Left ventricle myocardium inferior (tissue), 1 donor: ENCODE data around the gene FKBP5. TPM values are rescaled to one million over a fixed set of nuclear protein-coding genes. Genes with fewer than 3 reads are reported as not detected.

Experiments
- DNase-seq: peaks from one replicate; pipeline ENCODE4 v3.0.0-alpha.2; 2020
- H3K27ac ChIP-seq: fragments of 200-600 bp; replicated peaks from 2 replicates; pipeline ENCODE4 v1.8.0; 2021
- H3K27me3 ChIP-seq: fragments of 200-600 bp; 2 replicates; pipeline ENCODE4 v1.8.0; 2021; ENCODE audit warnings: low read depth
- H3K36me3 ChIP-seq: fragments of 200-600 bp; 2 replicates; pipeline ENCODE4 v1.8.0; 2021
- H3K4me1 ChIP-seq: fragments of 200-600 bp; 2 replicates; pipeline ENCODE4 v1.8.0; 2021
- H3K4me3 ChIP-seq: fragments of 200-600 bp; 2 replicates; pipeline ENCODE4 v1.8.0; 2021; ENCODE audit warnings: mild to moderate bottlenecking, moderate library complexity
- H3K9me3 ChIP-seq: fragments of 200-600 bp; replicated peaks from 2 replicates; pipeline ENCODE4 v1.8.0; 2021
- intact Hi-C: fragments of 100-400 bp; cut with micrococcal nuclease; formaldehyde crosslinking; loops from one replicate; pipeline ENCODE4 v1.11.0; 2022
- total RNA-seq: library from RNA; stranded (reverse); fragmentation: NEBNext Ultra II Directional; extraction: Animal tissue kit (Norgen Biotek cat#: 25700); gene quantifications from one replicate; pipeline ENCODE4 v1.2.1, GENCODE V29; 2021
- TF ChIP-seq, protein P1 (sequence below): fragments of 200-600 bp; IDR thresholded peaks from 2 replicates; pipeline ENCODE4 v1.8.0; 2021; ENCODE audit warnings: antibody characterized with exemption, mild to moderate bottlenecking, borderline replicate concordance
- donor health status: DM: no; HTN: yes; CAD: no; lungs with severe emphysema.

The FKBP5 gene
- total RNA-seq, 1 donor from 2014 or later, result 101 TPM

DNA sequence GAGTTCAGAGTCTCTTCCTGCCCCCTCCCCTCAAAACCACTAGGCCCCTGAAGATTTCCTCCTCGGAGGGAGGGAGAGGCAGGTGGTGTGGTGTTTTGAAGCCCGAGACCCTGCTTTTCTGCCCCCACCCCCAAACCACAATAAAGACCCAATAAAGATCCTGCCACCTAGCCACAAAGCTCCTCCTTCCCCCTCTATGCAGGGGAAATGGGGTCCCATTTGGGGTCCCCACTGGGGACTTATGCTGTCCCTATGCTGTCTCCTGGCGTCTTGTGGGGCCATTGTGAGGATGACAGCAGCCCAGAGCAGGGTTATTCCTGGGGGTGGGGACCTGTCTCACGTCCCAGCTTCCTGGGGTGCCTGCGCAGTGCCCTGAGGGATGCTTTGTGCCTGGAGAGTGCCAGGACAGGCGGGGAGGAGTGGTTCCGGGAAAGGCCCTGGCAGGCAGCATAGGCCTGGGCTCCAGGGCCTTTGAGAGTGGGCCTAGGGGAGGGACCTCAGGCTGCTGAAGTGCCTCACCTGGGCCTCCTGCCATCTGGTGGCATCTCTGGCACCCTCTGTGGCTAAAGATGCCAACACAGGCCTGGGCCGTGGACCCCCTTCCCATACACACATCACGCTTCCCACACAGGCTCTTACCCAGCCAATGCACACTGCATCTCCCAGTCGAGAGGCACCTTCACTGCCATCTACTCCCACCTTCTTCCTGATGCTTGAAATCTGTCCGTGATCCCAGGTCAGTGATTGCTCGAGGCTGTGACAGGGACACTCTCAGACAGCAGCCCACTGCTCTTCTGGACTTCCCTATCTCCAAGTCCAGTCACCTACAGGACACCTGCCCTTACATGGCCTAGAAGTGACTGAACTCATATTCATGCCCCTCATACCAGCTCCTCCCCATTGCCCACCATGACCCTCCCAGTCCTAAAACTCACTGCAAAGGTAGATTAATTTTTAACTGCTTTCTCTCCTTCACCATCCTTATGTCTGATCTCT, 40.3 kb upstream of the FKBP5 start:
- no peaks in the 10 kb centered on the region for H3K36me3 ChIP-seq
- TF ChIP-seq, protein P1, sequence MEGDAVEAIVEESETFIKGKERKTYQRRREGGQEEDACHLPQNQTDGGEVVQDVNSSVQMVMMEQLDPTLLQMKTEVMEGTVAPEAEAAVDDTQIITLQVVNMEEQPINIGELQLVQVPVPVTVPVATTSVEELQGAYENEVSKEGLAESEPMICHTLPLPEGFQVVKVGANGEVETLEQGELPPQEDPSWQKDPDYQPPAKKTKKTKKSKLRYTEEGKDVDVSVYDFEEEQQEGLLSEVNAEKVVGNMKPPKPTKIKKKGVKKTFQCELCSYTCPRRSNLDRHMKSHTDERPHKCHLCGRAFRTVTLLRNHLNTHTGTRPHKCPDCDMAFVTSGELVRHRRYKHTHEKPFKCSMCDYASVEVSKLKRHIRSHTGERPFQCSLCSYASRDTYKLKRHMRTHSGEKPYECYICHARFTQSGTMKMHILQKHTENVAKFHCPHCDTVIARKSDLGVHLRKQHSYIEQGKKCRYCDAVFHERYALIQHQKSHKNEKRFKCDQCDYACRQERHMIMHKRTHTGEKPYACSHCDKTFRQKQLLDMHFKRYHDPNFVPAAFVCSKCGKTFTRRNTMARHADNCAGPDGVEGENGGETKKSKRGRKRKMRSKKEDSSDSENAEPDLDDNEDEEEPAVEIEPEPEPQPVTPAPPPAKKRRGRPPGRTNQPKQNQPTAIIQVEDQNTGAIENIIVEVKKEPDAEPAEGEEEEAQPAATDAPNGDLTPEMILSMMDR, result no peak
- peak; percentile 65 for DNase-seq
- intact Hi-C loops, result no loop called here
- H3K4me1 ChIP-seq, result peaks cover 92% of the 10 kb centered on the region
- H3K27ac ChIP-seq, result peak overlapping the region; percentile 100
- H3K27me3 ChIP-seq, result no peaks in the 10 kb centered on the region
- H3K4me3 ChIP-seq, result peak overlapping the region; percentile 69
- no peaks in the 10 kb centered on the region for H3K9me3 ChIP-seq

DNA sequence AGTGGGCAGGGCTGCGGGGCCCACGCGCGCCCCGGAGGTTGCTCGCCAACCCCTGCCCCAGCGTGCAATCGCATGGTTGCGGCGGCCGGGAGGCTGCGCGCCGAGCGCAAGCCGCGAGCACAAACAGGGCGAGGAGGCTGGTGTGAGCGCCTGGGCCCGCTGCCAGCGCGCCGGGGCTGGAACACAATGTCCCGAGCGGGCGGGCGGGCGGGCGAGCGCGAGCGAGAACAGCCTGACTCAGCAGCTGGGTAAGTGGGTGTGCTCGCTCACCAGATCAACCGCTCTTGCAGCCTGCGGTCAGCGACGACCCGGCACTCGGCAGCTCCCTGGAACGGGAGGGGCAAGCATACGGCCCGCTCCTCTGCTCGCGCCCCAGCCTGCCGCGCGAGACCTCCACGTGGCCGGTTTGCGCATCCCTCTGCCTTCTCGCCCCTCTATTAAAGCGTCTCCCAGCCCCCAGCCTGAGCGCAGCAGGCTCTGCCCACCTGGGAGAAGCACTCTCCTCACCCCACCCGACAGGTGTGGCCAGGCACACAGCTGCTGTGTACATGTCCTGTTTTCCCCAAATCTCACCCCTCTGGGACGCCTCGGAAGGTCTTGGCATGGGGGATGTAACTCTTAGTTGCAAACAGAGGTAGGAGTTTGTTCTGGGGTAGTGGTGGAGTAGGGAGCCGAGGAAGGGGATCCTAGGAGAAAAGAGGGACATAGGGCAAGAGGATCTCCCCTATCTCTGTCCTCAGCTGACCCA, 39.4 kb upstream of the FKBP5 start:
- H3K4me1 ChIP-seq, result peaks cover 90% of the 10 kb centered on the region
- H3K36me3 ChIP-seq, result no peaks in the 10 kb centered on the region
- H3K9me3 ChIP-seq, result no peaks in the 10 kb centered on the region
- peak overlapping the region; percentile 69 for H3K4me3 ChIP-seq
- intact Hi-C loops, result loop anchor here (2.0 kb wide), 1 partner anchor 39 kb away; the partner anchor contains the start of gene FKBP5
- H3K27ac ChIP-seq, result peak overlapping the region; percentile 100
- TF ChIP-seq, protein P1, result no peak
- peak; percentile 95 for DNase-seq
- no peaks in the 10 kb centered on the region for H3K27me3 ChIP-seq

DNA sequence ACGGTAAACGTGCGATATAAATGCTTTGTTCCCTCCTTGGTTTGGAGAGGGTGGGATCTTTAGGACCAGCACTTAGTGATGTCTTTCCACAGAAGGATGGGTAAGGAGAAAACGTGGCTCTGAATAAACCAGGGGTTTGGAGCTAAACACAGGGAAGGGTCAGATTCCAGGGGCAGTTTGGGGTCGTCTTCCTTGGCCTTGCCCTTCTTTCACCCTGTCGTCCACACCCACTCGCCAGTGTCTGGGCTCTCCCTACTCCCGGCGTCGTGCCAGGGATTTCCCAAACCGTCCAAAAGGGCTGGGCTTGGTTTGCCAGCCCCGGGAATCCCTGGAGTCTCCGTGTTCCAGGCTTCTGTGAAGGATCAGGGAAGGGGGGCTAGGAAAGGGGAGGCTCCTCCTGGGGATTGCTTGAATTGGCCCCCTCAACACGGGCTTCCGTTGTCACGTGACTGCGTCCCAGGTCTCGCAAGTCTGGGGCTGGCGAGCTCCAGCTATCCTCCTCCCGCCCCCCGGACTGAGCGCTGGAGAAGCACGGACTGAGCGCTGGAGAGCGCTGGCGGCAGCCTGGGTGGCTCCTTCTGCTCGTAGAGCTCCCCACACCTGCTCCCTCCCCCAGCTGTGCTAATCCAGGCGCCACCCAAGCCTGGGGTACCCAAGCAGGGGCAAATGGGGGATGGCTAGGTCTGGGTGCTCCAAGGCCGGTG, 38.7 kb upstream of the FKBP5 start:
- Histone ChIP-seq H3K27ac (peak overlapping the region; percentile 100), H3K27me3 (no peaks in the 10 kb centered on the region), H3K4me3 (peak overlapping the region; percentile 69), H3K4me1 (peaks cover 90% of the 10 kb centered on the region), H3K36me3 (no peaks in the 10 kb centered on the region), H3K9me3 (no peaks in the 10 kb centered on the region)
- TF ChIP-seq, protein P1, result no peak
- intact Hi-C loops, result loop anchor here (2.0 kb wide), 1 partner anchor 39 kb away; the partner anchor contains the start of gene FKBP5
- DNase-seq, result peak; percentile 91

DNA sequence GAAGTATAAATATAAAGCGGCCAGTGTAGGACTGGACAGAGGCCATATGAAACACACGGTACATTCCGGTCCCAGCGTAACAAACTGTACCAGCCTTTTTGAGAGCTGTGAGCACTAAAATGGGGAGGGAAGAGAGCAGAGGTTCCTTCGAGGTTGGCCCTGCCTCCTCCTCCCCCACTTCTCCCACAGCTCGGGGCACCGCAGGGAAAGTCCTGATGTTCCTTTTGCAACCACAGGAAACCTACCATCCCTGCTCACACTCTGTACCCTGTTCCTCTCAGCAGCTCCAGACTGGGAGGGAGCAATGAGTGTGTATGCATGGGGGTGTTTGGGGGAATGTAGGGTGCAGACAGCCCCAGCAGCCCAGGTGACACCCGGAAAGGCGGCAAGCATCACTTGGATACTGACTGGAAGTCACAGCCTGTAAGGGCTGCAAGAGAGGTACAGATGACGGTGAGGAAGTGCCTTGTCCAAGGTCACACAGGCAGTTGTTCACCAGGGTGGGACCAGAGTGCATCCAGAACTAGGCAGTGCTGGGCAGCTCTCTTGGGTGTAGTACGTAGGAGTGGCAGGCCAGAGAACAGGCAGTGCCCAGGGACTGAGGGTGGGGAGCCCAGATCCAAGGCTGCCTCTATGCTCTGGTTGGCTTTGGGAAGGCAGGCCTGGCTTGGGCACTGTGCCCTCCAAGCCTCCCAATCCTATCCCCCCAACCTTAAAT, 37.2 kb upstream of the FKBP5 start:
- Histone ChIP-seq H3K4me3 (peak overlapping the region; percentile 41), H3K4me1 (peaks cover 95% of the 10 kb centered on the region), H3K9me3 (no peaks in the 10 kb centered on the region), H3K36me3 (no peaks in the 10 kb centered on the region), H3K27ac (peak overlapping the region; percentile 100), H3K27me3 (no peaks in the 10 kb centered on the region)
- intact Hi-C loops, result loop anchor here (2.0 kb wide), 1 partner anchor 37 kb away; the partner anchor contains the start of gene FKBP5
- TF ChIP-seq, protein P1, result no peak
- DNase-seq, result peak; percentile 75
